A549 treated with GW870086 at 1 μM for 4 hours (cell line): ENCODE results near the gene PHF5A. TPM values are rescaled to one million over a fixed set of nuclear protein-coding genes. Genes with fewer than 3 reads are reported as not detected.

ENCODE experiments used
- total RNA-seq: library from RNA; stranded (reverse); fragments of 200-300 nt; extraction: Qiagen RNA extraction; gene quantifications from 5 replicates; pipeline ENCODE4 v1.2.3, GENCODE V29; 2022; ENCODE audit warnings: low read depth

The PHF5A gene
- total RNA-seq, result 62.3 to 79.0 TPM (median 63.0 TPM) in 5 replicates

GRCh38 chr22:41468381-41469217 lies at the start of gene PHF5A, which contains the start of gene ACO2:
Gene PHF5A (minus strand): TSS chr22:41468692. CDS start chr22:41468653, 39 bp downstream.
Gene ACO2 (plus strand): TSS chr22:41469117. CDS start chr22:41469147, 30 bp downstream.

GRCh38 chr22:41446639-41447434 lies 21.7 kb downstream of the PHF5A start, which contains the start of gene TOB2:
Gene TOB2 (minus strand): TSS chr22:41446801. CDS start chr22:41437345, 9,456 bp downstream.

Other genes with a start within 250 kb of the PHF5A start
- gene CHADL, start 227.8 kb downstream of the PHF5A start, total RNA-seq, result not detected in 5 replicates
- 68.6 to 88.5 TPM (median 87.4 TPM) in 5 replicates for gene RANGAP1, start 182.5 kb downstream of the PHF5A start, total RNA-seq
- 18.6 to 24.5 TPM (median 23.7 TPM) in 5 replicates for gene ZC3H7B, start 167.2 kb downstream of the PHF5A start, total RNA-seq
- 0.80 to 1.5 TPM (median 1.2 TPM) in 5 replicates for gene TEF, start 86.8 kb downstream of the PHF5A start, total RNA-seq
- gene TOB2, start 21.9 kb downstream of the PHF5A start, total RNA-seq, result 20.7 to 23.9 TPM (median 22.9 TPM) in 5 replicates
- 45.2 to 50.7 TPM (median 49.2 TPM) in 5 replicates for gene ACO2, start 425 bp upstream of the PHF5A start, total RNA-seq
- gene POLR3H, start 75.8 kb upstream of the PHF5A start, total RNA-seq, result 24.6 to 44.1 TPM (median 40.1 TPM) in 5 replicates
- 2.2 to 3.6 TPM (median 2.6 TPM) in 5 replicates for gene CSDC2, start 92.3 kb upstream of the PHF5A start, total RNA-seq
- gene PMM1, start 121.1 kb upstream of the PHF5A start, total RNA-seq, result 26.2 to 33.4 TPM (median 29.9 TPM) in 5 replicates
- gene DESI1, start 152.4 kb upstream of the PHF5A start, total RNA-seq, result 14.4 to 17.3 TPM (median 16.4 TPM) in 5 replicates
- gene XRCC6, start 152.6 kb upstream of the PHF5A start, total RNA-seq, result 289 to 324 TPM (median 313 TPM) in 5 replicates
- 94.1 to 221 TPM (median 182 TPM) in 5 replicates for gene SNU13, start 220.2 kb upstream of the PHF5A start, total RNA-seq
- gene MEI1, start 230.8 kb upstream of the PHF5A start, total RNA-seq, result 0.53 TPM in 1 of 5 replicates, not detected in the others